ENCODE measurements around the gene GBP2. TPM values are rescaled to one million over a fixed set of nuclear protein-coding genes. Genes with fewer than 3 reads are reported as not detected.
"Not testable (repeated sequence)": the region's sequence is repeated elsewhere in the genome, so short reads cannot be mapped to it uniquely, and the experiment has no call there.

Gene GBP2
- total RNA-seq, 1 experiment from 2014 or later, result 2.1 TPM

DNA sequence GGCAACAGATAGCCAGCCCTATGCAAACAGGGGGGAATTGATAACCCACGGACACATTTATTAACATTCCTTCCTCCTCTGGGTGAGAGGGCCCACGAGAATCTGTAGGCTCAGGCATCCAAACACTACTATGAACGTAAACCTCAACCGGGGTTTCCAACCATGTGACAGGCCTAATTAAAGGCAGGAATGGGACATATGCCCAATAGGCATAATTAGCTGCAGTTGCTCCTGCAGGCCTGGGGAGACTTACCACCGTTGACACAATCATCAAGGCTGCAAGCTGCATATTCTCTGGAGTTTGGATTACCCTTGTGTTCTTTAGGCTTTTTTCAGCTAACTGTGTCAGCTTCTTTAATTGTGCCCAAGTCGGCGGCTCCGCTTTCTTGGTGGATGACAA, 38.7 kb downstream of the GBP2 start:
- BruUV-seq (replicated peaks), result no TSS peak
- POLR2A ChIA-PET (ENCODE audit: unreplicated experiment), result no interaction called here

DNA sequence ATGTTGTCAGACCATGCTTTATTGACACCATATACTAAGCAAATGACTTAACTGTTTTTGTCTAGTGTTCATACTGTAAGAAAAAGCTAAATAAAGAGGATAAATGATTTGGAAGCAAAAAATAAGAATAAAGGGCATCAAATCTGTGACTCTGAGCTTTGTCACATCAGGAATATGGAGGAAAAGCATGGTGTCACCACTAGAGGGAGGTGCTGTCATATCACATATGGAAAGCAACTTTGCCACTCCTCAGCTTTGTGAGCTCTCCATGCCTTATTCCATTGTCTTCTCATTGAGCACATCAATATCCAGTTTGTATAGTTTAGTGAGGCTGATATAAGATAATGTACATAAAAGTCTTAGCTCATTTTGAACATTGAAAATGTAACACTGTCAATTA, 40.1 kb downstream of the GBP2 start:
- CTCF ChIA-PET, result no interaction called here
- DNase-seq (no peak), ATAC-seq (no peak)
- H3K36me3 ChIP-seq (ENCODE audit: low read depth, low read length), result no peaks in the 10 kb centered on the region
- POLR2A ChIA-PET (ENCODE audit: unreplicated experiment), result no interaction called here
- intact Hi-C loops (cut with micrococcal nuclease), result no loop called here
- H3K9ac ChIP-seq (ENCODE audit: low read length), result no peak overlapping the region
- H3K9me3 ChIP-seq (ENCODE audit: low read length), result no peaks in the 10 kb centered on the region
- H3K27ac ChIP-seq (ENCODE audit: low read length), result no peak overlapping the region
- H3K4me3 ChIP-seq (ENCODE audit: low read length), result no peak overlapping the region
- H4K20me1 ChIP-seq (ENCODE audit: low read length), result no peaks in the 10 kb centered on the region
- no peaks in the 10 kb centered on the region for H3K27me3 ChIP-seq (ENCODE audit: low read length)
- H3K4me2 ChIP-seq (ENCODE audit: low read length), result no peak overlapping the region
- H3K79me2 ChIP-seq (ENCODE audit: low read length), result no peaks in the 10 kb centered on the region
- TF ChIP-seq EZH2phosphoT487 (IDR thresholded peaks at IDR 0.05; ENCODE audit: borderline replicate concordance, low read length), result no peak
- TF ChIP-seq EZH2 (IDR thresholded peaks at IDR 0.05; ENCODE audit: low read length, unreplicated experiment), result no peak
- TF ChIP-seq, protein P1, sequence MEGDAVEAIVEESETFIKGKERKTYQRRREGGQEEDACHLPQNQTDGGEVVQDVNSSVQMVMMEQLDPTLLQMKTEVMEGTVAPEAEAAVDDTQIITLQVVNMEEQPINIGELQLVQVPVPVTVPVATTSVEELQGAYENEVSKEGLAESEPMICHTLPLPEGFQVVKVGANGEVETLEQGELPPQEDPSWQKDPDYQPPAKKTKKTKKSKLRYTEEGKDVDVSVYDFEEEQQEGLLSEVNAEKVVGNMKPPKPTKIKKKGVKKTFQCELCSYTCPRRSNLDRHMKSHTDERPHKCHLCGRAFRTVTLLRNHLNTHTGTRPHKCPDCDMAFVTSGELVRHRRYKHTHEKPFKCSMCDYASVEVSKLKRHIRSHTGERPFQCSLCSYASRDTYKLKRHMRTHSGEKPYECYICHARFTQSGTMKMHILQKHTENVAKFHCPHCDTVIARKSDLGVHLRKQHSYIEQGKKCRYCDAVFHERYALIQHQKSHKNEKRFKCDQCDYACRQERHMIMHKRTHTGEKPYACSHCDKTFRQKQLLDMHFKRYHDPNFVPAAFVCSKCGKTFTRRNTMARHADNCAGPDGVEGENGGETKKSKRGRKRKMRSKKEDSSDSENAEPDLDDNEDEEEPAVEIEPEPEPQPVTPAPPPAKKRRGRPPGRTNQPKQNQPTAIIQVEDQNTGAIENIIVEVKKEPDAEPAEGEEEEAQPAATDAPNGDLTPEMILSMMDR (conservative IDR thresholded peaks at IDR 0.05; ENCODE audit: low read depth, low read length), result no peak
- H2AFZ ChIP-seq (ENCODE audit: low read length), result no peak overlapping the region
- no peaks in the 10 kb centered on the region for H3K9me2 ChIP-seq (replicated peaks; ENCODE audit: low read length)
- no peaks in the 10 kb centered on the region for H3K4me1 ChIP-seq (ENCODE audit: insufficient read depth, low read length)
- BruUV-seq (replicated peaks), result no TSS peak
- no peaks in the 10 kb centered on the region for H3F3A ChIP-seq (ENCODE audit: low read length, unreplicated experiment)

More for the DNA sequence above, 38.7 kb downstream of the GBP2 start:
- no peaks in the 10 kb centered on the region for H3K79me2 ChIP-seq (ENCODE audit: low read length)
- no peaks in the 10 kb centered on the region for H3K9me3 ChIP-seq (ENCODE audit: low read length)
- no peaks in the 10 kb centered on the region for H3K9me2 ChIP-seq (replicated peaks; ENCODE audit: low read length)
- no peak overlapping the region for H3K27ac ChIP-seq (ENCODE audit: low read length)
- no peak for ATAC-seq
- no peak overlapping the region for H2AFZ ChIP-seq (ENCODE audit: low read length)
- H3F3A ChIP-seq (ENCODE audit: low read length, unreplicated experiment), result no peaks in the 10 kb centered on the region
- H3K27me3 ChIP-seq (ENCODE audit: low read length), result no peaks in the 10 kb centered on the region
- H3K4me1 ChIP-seq (ENCODE audit: insufficient read depth, low read length), result no peaks in the 10 kb centered on the region
- CTCF ChIA-PET, result no interaction called here
- no peak overlapping the region for H3K9ac ChIP-seq (ENCODE audit: low read length)
- no peaks in the 10 kb centered on the region for H4K20me1 ChIP-seq (ENCODE audit: low read length)
- intact Hi-C loops (cut with micrococcal nuclease), result no loop called here
- no peak for TF ChIP-seq EZH2 (IDR thresholded peaks at IDR 0.05; ENCODE audit: low read length, unreplicated experiment)
- no peak for TF ChIP-seq EZH2phosphoT487 (IDR thresholded peaks at IDR 0.05; ENCODE audit: borderline replicate concordance, low read length)
- TF ChIP-seq, protein P1 (conservative IDR thresholded peaks at IDR 0.05; ENCODE audit: low read depth, low read length), result no peak
- H3K36me3 ChIP-seq (ENCODE audit: low read depth, low read length), result no peaks in the 10 kb centered on the region
- no peak for DNase-seq
- no peak overlapping the region for H3K4me3 ChIP-seq (ENCODE audit: low read length)
- H3K4me2 ChIP-seq (ENCODE audit: low read length), result no peak overlapping the region

DNA sequence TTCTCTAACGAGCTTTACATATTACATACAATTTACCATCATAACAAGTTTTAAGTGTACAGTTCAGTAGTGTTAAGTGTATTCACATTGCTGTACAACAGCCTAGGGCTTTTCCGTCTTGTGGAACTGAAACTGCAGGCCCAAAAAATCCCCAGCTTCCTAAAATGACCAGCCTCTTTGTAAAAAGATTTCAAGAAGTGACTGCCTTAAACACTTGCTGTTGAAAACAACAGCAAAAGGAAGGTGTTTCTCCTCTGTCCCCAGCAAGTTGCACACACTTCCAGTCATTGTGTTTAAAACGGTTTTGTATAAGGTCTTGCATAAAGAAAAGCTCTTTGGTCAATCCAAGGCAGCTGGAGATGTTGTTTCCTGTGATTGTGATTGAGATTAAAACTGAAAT, 44.9 kb downstream of the GBP2 start:
- TF ChIP-seq EZH2phosphoT487 (IDR thresholded peaks at IDR 0.05; ENCODE audit: borderline replicate concordance, low read length) (no peak), EZH2 (IDR thresholded peaks at IDR 0.05; ENCODE audit: low read length, unreplicated experiment) (no peak)
- TF ChIP-seq, protein P1 (conservative IDR thresholded peaks at IDR 0.05; ENCODE audit: low read depth, low read length), result no peak
- H3K79me2 ChIP-seq (ENCODE audit: low read length), result no peaks in the 10 kb centered on the region
- no peak for ATAC-seq
- no peaks in the 10 kb centered on the region for H3K36me3 ChIP-seq (ENCODE audit: low read depth, low read length)
- H4K20me1 ChIP-seq (ENCODE audit: low read length), result no peaks in the 10 kb centered on the region
- no peaks in the 10 kb centered on the region for H3K27me3 ChIP-seq (ENCODE audit: low read length)
- H3K4me2 ChIP-seq (ENCODE audit: low read length), result no peak overlapping the region
- no peak overlapping the region for H2AFZ ChIP-seq (ENCODE audit: low read length)
- H3K9me2 ChIP-seq (replicated peaks; ENCODE audit: low read length), result no peaks in the 10 kb centered on the region
- DNase-seq, result no peak
- H3F3A ChIP-seq (ENCODE audit: low read length, unreplicated experiment), result no peaks in the 10 kb centered on the region
- intact Hi-C loops (cut with micrococcal nuclease), result no loop called here
- H3K9me3 ChIP-seq (ENCODE audit: low read length), result no peaks in the 10 kb centered on the region
- H3K4me3 ChIP-seq (ENCODE audit: low read length), result no peak overlapping the region
- no peaks in the 10 kb centered on the region for H3K4me1 ChIP-seq (ENCODE audit: insufficient read depth, low read length)
- no peak overlapping the region for H3K27ac ChIP-seq (ENCODE audit: low read length)
- ChIA-PET POLR2A (ENCODE audit: unreplicated experiment) (no interaction called here), CTCF (no interaction called here)
- BruUV-seq (replicated peaks), result no TSS peak
- H3K9ac ChIP-seq (ENCODE audit: low read length), result no peak overlapping the region

DNA sequence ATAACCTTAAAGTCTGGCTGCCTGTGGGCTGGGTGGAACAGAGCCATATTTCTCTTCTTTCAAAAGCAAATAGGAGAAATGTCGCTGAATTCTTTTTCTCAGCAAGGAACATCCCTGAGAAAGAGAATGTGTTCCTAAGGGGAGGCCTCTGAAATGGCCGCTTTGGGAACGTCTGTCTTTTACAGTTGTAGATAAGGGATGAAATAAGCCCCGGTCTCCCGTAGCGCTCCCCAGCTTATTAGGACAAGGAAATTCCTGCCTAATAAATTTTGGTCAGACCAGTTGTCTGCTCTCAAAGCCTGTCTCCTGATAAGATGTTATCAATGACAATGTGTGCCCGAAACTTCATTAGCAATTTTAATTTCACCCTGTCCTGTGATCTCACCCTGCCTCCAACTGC, 45.8 kb downstream of the GBP2 start:
- POLR2A ChIA-PET (ENCODE audit: unreplicated experiment); H3K9me3 ChIP-seq (ENCODE audit: low read length); BruUV-seq (replicated peaks); DNase-seq; H3K4me3 ChIP-seq (ENCODE audit: low read length); H3F3A ChIP-seq (ENCODE audit: low read length, unreplicated experiment); H3K36me3 ChIP-seq (ENCODE audit: low read depth, low read length); H3K9me2 ChIP-seq (replicated peaks; ENCODE audit: low read length); H2AFZ ChIP-seq (ENCODE audit: low read length); ATAC-seq; H4K20me1 ChIP-seq (ENCODE audit: low read length); H3K27me3 ChIP-seq (ENCODE audit: low read length); H3K27ac ChIP-seq (ENCODE audit: low read length); H3K79me2 ChIP-seq (ENCODE audit: low read length); intact Hi-C loops (cut with micrococcal nuclease); H3K9ac ChIP-seq (ENCODE audit: low read length); H3K4me1 ChIP-seq (ENCODE audit: insufficient read depth, low read length); CTCF ChIA-PET; H3K4me2 ChIP-seq (ENCODE audit: low read length): not testable (repeated sequence)

All from PC-3 (cell line).